Measurements from ENCODE around the gene ARSJ.

GRCh38 chr4:113972781-113973180 is 6.7 kb downstream of the ARSJ start:
- TF ChIP-seq CTCF (IDR thresholded peaks at IDR 0.05; ENCODE audit: insufficient read depth, low read length, poor library complexity, severe bottlenecking) (no peak), EZH2phosphoT487 (conservative IDR thresholded peaks at IDR 0.05; ENCODE audit: low read length) (no peak)
